GM12878 (cell line): ENCODE data around the gene SCP2. TPM values are rescaled to one million over a fixed set of nuclear protein-coding genes. Genes with fewer than 3 reads are reported as not detected.

Experiments
- ATAC-seq: fragments of 200-7000 bp; cut with Tn5 transposase; 3 replicates; pipeline ENCODE4 v1.9.1; 2020; ENCODE audit warnings: mild to moderate bottlenecking, moderate library complexity
- BruUV-seq: library from RNA; stranded (reverse); fragments of 400-500 nt; replicated peaks from 2 replicates; lab custom pipeline; 2021; lab: Mats Ljungman, UMichigan
- CTCF ChIA-PET: fragments of 300-600 bp; sonication (Branson Sonifier 250); formaldehyde crosslinking; extraction: SDS; loops from one replicate; lab custom pipeline; 2021; ENCODE audit warnings: inconsistent platforms; lab: Yijun Ruan, JAX
- POLR2A ChIA-PET: fragments of 350-600 bp; formaldehyde crosslinking; extraction: SDS; loops from one replicate; lab custom pipeline; 2021; ENCODE audit warnings: inconsistent platforms; lab: Charles Lee
- RAD21 ChIA-PET: fragments of 300-600 bp; sonication (Branson Sonifier 250); formaldehyde crosslinking; loops from one replicate; lab custom pipeline; 2023; ENCODE audit warnings: antibody characterized with exemption; ENCODE audit not compliant: unreplicated experiment; lab: Charles Lee
- SMC1A ChIA-PET: fragments of 300-600 bp; sonication (Branson Sonifier 250); formaldehyde crosslinking; loops from one replicate; lab custom pipeline; 2023; ENCODE audit not compliant: unreplicated experiment, uncharacterized antibody; lab: Charles Lee
- DNase-seq: peaks from one replicate; pipeline ENCODE4 v3.0.0-alpha.2; 2011; ENCODE audit warnings: low read depth, low spot score
- FAIRE-seq: peaks from 3 replicates; lab custom pipeline; 2011; peaks lifted over from hg19 to GRCh38; lab: Jason Lieb, UNC
- H2AFZ ChIP-seq: 2 replicates; pipeline ENCODE4 v1.6.0; 2011; ENCODE audit warnings: low read depth, low read length, control low read depth; ENCODE audit not compliant: control insufficient read depth
- H3K27ac ChIP-seq: 2 replicates; pipeline ENCODE4 v1.5.1; 2011; ENCODE audit warnings: control low read depth; ENCODE audit not compliant: control insufficient read depth, insufficient read depth
- H3K27me3 ChIP-seq, 2 experiments: replicated peaks in 1 of 2; 2 replicates each; pipeline versions ENCODE4 v1.6.0 to v1.6.1; 2011; ENCODE audit warnings: low read length in 1 of 2; ENCODE audit not compliant: control insufficient read depth in 2 of 2, insufficient read depth in 2 of 2
- H3K36me3 ChIP-seq, 2 experiments: 2 replicates each; pipeline ENCODE4 v1.5.1; 2011; ENCODE audit warnings: low read length in 1 of 2; ENCODE audit not compliant: control insufficient read depth in 2 of 2, insufficient read depth in 2 of 2
- H3K4me1 ChIP-seq: 2 replicates; pipeline ENCODE4 v1.6.1; 2011; ENCODE audit warnings: mild to moderate bottlenecking, low read length, moderate library complexity, mixed read lengths; ENCODE audit not compliant: control insufficient read depth, insufficient read depth
- H3K4me2 ChIP-seq: 2 replicates; pipeline ENCODE4 v1.6.0; 2011; ENCODE audit warnings: control low read depth; ENCODE audit not compliant: control insufficient read depth, insufficient read depth
- H3K4me3 ChIP-seq: fragments of 200-600 bp; sonication (generic); 2 replicates; pipeline ENCODE4 v1.5.1; 2016
- H3K79me2 ChIP-seq: 2 replicates; pipeline ENCODE4 v1.6.0; 2011; ENCODE audit warnings: low read length; ENCODE audit not compliant: control insufficient read depth, insufficient read depth
- H3K9ac ChIP-seq: 2 replicates; pipeline ENCODE4 v1.8.0; 2011; ENCODE audit warnings: low read length, control low read depth, mixed read lengths; ENCODE audit not compliant: control insufficient read depth, insufficient read depth
- H3K9me3 ChIP-seq: replicated peaks from 3 replicates; pipeline ENCODE4 v1.5.1; 2011; ENCODE audit warnings: mild to moderate bottlenecking, low read length; ENCODE audit not compliant: control insufficient read depth, insufficient read depth
- H4K20me1 ChIP-seq: 2 replicates; pipeline ENCODE4 v1.6.0; 2011; ENCODE audit not compliant: control insufficient read depth, insufficient read depth
- BACH1 ChIP-seq: fragments of 450-650 bp; IDR thresholded peaks from 2 replicates; pipeline ENCODE4 v1.6.1; 2017; ENCODE audit warnings: mild to moderate bottlenecking, borderline replicate concordance
- ESRRA ChIP-seq: IDR thresholded peaks from 2 replicates; pipeline ENCODE4 v1.6.1; 2012; ENCODE audit warnings: mild to moderate bottlenecking, low read length, improper control_type of control experiment
- HCFC1 ChIP-seq: fragments of 150-350 bp; IDR thresholded peaks from 2 replicates; pipeline ENCODE4 v1.6.1; 2014; ENCODE audit warnings: low read length
- JUND ChIP-seq: IDR thresholded peaks from 2 replicates; pipeline ENCODE4 v1.6.1; 2012; ENCODE audit warnings: low read depth, mild to moderate bottlenecking, low read length, improper control_type of control experiment, moderate library complexity
- MTA3 ChIP-seq: IDR thresholded peaks from 2 replicates; pipeline ENCODE4 v1.6.1; 2012; ENCODE audit warnings: low read length, inconsistent platforms, borderline replicate concordance
- NKRF ChIP-seq: fragments of 450-650 bp; conservative IDR thresholded peaks from 2 replicates; pipeline ENCODE4 v1.6.1; 2017; ENCODE audit warnings: mild to moderate bottlenecking, moderate library complexity
- POU2F2 ChIP-seq: IDR thresholded peaks from 3 replicates; pipeline ENCODE4 v1.6.1; 2011; ENCODE audit warnings: low read depth, mild to moderate bottlenecking, low read length, borderline replicate concordance
- ZBTB11 ChIP-seq: fragments of 450-650 bp; formaldehyde crosslinking; IDR thresholded peaks from 2 replicates; pipeline ENCODE4 v1.5.0; 2022; ENCODE audit warnings: mild to moderate bottlenecking, missing genetic modification characterization
- WGBS: methylation state at CpG from one replicate; pipeline ENCODE4 v1.1.6; 2016; ENCODE audit warnings: low lambda C conversion rate; ENCODE audit not compliant: insufficient replicate concordance, insufficient coverage; ENCODE audit errors: missing lambda C conversion rate; 5-methylcytosine and 5-hydroxymethylcytosine counted together
- in situ Hi-C: fragments of 300-500 bp; cut with MboI; formaldehyde crosslinking; loops from 9 replicates; pipeline ENCODE4 v1.14.3; 2018; ENCODE audit warnings: mixed read lengths
- intact Hi-C: fragments of 100-400 bp; cut with micrococcal nuclease; formaldehyde crosslinking; loops from one replicate; pipeline ENCODE4 v1.14.2; 2022; ENCODE audit not compliant: unreplicated experiment
- microRNA counts: library from miRNA; unstranded; fragments of <30 nt; microRNA quantifications from one replicate; lab custom pipeline; 2016
- microRNA-seq: library from miRNA; unstranded; fragments of <30 nt; microRNA quantifications from one replicate; pipeline ENCODE4, GENCODE V29; 2018
- polyA plus RNA-seq, 11 experiments: library from polyadenylated mRNA; depleted of rRNA in 4 of 11; unstranded in 6 of 11; stranded (reverse) in 5 of 11; fragments of >200 nt; fragmentation: Nextera tagmentation in 4 of 11; fragmentation: Illumina TruSeq in 1 of 11; extraction: Ambion mirVana in 4 of 11; extraction: Trizol in 1 of 11; gene quantifications; 1 replicate in 1 of 11; 2 replicates in 10 of 11; pipeline versions ENCODE4 v1.2.1 to v1.2.3, GENCODE V29; 2011 to 2016; ENCODE audit warnings: inconsistent platforms in 2 of 11, missing spikeins in 2 of 11, low read depth in 1 of 11
- small RNA-seq: library from RNA; depleted of rRNA; stranded (forward); fragments of <200 nt; gene quantifications from one replicate; pipeline ENCODE3, GENCODE V24; 2014
- total RNA-seq, 4 experiments: library from RNA; depleted of rRNA in 3 of 4; stranded (reverse); fragments of >200 nt in 3 of 4; fragmentation: Illumina TruSeq in 1 of 4; extraction: Trizol in 1 of 4; gene quantifications; 2 replicates each; pipeline versions ENCODE4 v1.2.1 to v1.2.3, GENCODE V29; 2013 to 2021

SCP2 gene
- total and polyA plus RNA-seq, 10 of the 15 experiments (the other 5 are each of a cell fraction or from before 2014, with no cell fraction given) = 74.3 to 327 (median 127) TPM

GRCh38 chr1:53094533-53094919 lies 167.4 kb downstream of the SCP2 start:
- Histone ChIP-seq H3K4me1 (no peaks in the 10 kb centered on the region), H3K4me3 (no peak overlapping the region), H3K36me3 (no peaks in the 10 kb centered on the region), H3K27me3 (no peaks in the 10 kb centered on the region; a peak in 1 of 4 replicates)
- SMC1A ChIA-PET = no interaction called here
- 54% methylated on average over 13 of the region's 13 CpGs for whole genome bisulfite sequencing
- BruUV-seq = no TSS peak
- TF ChIP-seq POU2F2 (no peak), ESRRA (no peak), ZBTB11 (no peak), BACH1 (no peak), MTA3 (no peak), NKRF (no peak), JUND (no peak), HCFC1 (no peak)
- TF ChIP-seq, all 136 proteins: peak for 0
- FAIRE-seq (no peak), ATAC-seq (no peak), DNase-seq (no peak)
- H3K79me2 ChIP-seq = no peaks in the 10 kb centered on the region
- H3K9me3 ChIP-seq = peaks cover 6% of the 10 kb centered on the region; the same call in 2 of the 3 replicates
- H3K27ac ChIP-seq = no peak overlapping the region
- no peaks in the 10 kb centered on the region for H4K20me1 ChIP-seq
- intact Hi-C loops (no loop called here), in situ Hi-C loops (no loop called here)
- RAD21 ChIA-PET = no interaction called here
- POLR2A ChIA-PET = no interaction called here
- H3K9ac ChIP-seq = no peak overlapping the region
- H3K4me2 ChIP-seq = no peak overlapping the region
- CTCF ChIA-PET = no interaction called here
- H2AFZ ChIP-seq = no peak overlapping the region

MicroRNAs encoded within 50 kb of the gene (microRNA counts, 767-probe panel; counts per million panel counts)
- microRNA hsa-miR-1273f (lab: Ali Mortazavi, UCI) (55.3 counts per million), microRNA hsa-miR-1273g-5p (lab: Ali Mortazavi, UCI) (55.3 counts per million)

Small RNAs within 50 kb of the gene (microRNA-seq; reads per million reads assigned to microRNA genes)
- not detected for gene MIR1273F
- not detected for gene MIR1273G
- gene MIR5095 = not detected

Small RNAs within 50 kb of the gene (small RNA-seq; reads per million reads assigned to genes)
- gene AC099677.1 (not detected), gene AC099677.2 (not detected), gene HIGD1AP11 (not detected), gene MIR1273F (not detected), gene MIR1273G (not detected), gene MIR5095 (not detected)

Other genes with a start within 250 kb of the SCP2 start
- 6.8 and 7.5 TPM in 2 replicates for gene COA7, start 228.9 kb upstream of the SCP2 start, total RNA-seq (2014; rRNA removed)
- gene COA7, start 228.9 kb upstream of the SCP2 start, total RNA-seq (2014; rRNA removed; fragmentation: Illumina TruSeq; extraction: Trizol) = 17.3 and 18.4 TPM in 2 replicates
- gene COA7, start 228.9 kb upstream of the SCP2 start, total RNA-seq (2021) = 20.0 and 20.2 TPM in 2 replicates
- 13.7 and 16.1 TPM in 2 replicates for gene COA7, start 228.9 kb upstream of the SCP2 start, polyA plus RNA-seq (2011; rRNA removed)
- 15.4 and 15.7 TPM in 2 replicates for gene COA7, start 228.9 kb upstream of the SCP2 start, polyA plus RNA-seq (2014; fragmentation: Illumina TruSeq; extraction: Trizol)
- gene COA7, start 228.9 kb upstream of the SCP2 start, polyA plus RNA-seq (2014; fragmentation: Nextera tagmentation; extraction: Ambion mirVana) = 10 to 100 TPM; 12.4 to 13.4 TPM
- gene COA7, start 228.9 kb upstream of the SCP2 start, polyA plus RNA-seq (2014; rRNA removed) = 13.1 and 14.0 TPM in 2 replicates
- gene COA7, start 228.9 kb upstream of the SCP2 start, polyA plus RNA-seq (2016; fragmentation: Nextera tagmentation; extraction: Ambion mirVana) = 10 to 100 TPM; 15.4 to 19.6 TPM
- 8.5 and 11.7 TPM in 2 replicates for gene ZYG11B, start 200.8 kb upstream of the SCP2 start, total RNA-seq (2014; rRNA removed)
- 8.1 and 8.4 TPM in 2 replicates for gene ZYG11B, start 200.8 kb upstream of the SCP2 start, total RNA-seq (2014; rRNA removed; fragmentation: Illumina TruSeq; extraction: Trizol)
- gene ZYG11B, start 200.8 kb upstream of the SCP2 start, total RNA-seq (2021) = 8.0 and 8.6 TPM in 2 replicates
- 7.8 and 10.0 TPM in 2 replicates for gene ZYG11B, start 200.8 kb upstream of the SCP2 start, polyA plus RNA-seq (2011; rRNA removed)
- gene ZYG11B, start 200.8 kb upstream of the SCP2 start, polyA plus RNA-seq (2014; fragmentation: Illumina TruSeq; extraction: Trizol) = 4.4 and 5.0 TPM in 2 replicates
- gene ZYG11B, start 200.8 kb upstream of the SCP2 start, polyA plus RNA-seq (2014; fragmentation: Nextera tagmentation; extraction: Ambion mirVana) = 1 to 10 TPM; 1.8 to 2.6 TPM
- 3.5 and 4.0 TPM in 2 replicates for gene ZYG11B, start 200.8 kb upstream of the SCP2 start, polyA plus RNA-seq (2014; rRNA removed)
- 1 to 10 TPM; 4.2 to 6.3 TPM for gene ZYG11B, start 200.8 kb upstream of the SCP2 start, polyA plus RNA-seq (2016; fragmentation: Nextera tagmentation; extraction: Ambion mirVana)
- 0.96 and 0.98 TPM in 2 replicates for gene ZYG11A, start 84.5 kb upstream of the SCP2 start, total RNA-seq (2014; rRNA removed)
- gene ZYG11A, start 84.5 kb upstream of the SCP2 start, total RNA-seq (2014; rRNA removed; fragmentation: Illumina TruSeq; extraction: Trizol) = 0.98 and 1.1 TPM in 2 replicates
- 0.74 and 0.87 TPM in 2 replicates for gene ZYG11A, start 84.5 kb upstream of the SCP2 start, total RNA-seq (2021)
- 6.4 and 7.2 TPM in 2 replicates for gene ZYG11A, start 84.5 kb upstream of the SCP2 start, polyA plus RNA-seq (2011; rRNA removed)
- gene ZYG11A, start 84.5 kb upstream of the SCP2 start, polyA plus RNA-seq (2014; fragmentation: Illumina TruSeq; extraction: Trizol) = 0.51 and 0.68 TPM in 2 replicates
- gene ZYG11A, start 84.5 kb upstream of the SCP2 start, polyA plus RNA-seq (2014; fragmentation: Nextera tagmentation; extraction: Ambion mirVana) = under 1 TPM; 0.22 to 0.26 TPM
- 0.65 and 0.68 TPM in 2 replicates for gene ZYG11A, start 84.5 kb upstream of the SCP2 start, polyA plus RNA-seq (2014; rRNA removed)
- gene ZYG11A, start 84.5 kb upstream of the SCP2 start, polyA plus RNA-seq (2016; fragmentation: Nextera tagmentation; extraction: Ambion mirVana) = under 1 TPM; 0.25 to 0.48 TPM
- gene ECHDC2, start 5.5 kb upstream of the SCP2 start, total RNA-seq (2014; rRNA removed) = 4.4 and 6.9 TPM in 2 replicates
- 4.3 and 5.6 TPM in 2 replicates for gene ECHDC2, start 5.5 kb upstream of the SCP2 start, total RNA-seq (2014; rRNA removed; fragmentation: Illumina TruSeq; extraction: Trizol)
- 5.8 and 6.6 TPM in 2 replicates for gene ECHDC2, start 5.5 kb upstream of the SCP2 start, total RNA-seq (2021)
- gene ECHDC2, start 5.5 kb upstream of the SCP2 start, polyA plus RNA-seq (2011; rRNA removed) = 16.3 and 17.0 TPM in 2 replicates
- 3.0 and 7.9 TPM in 2 replicates for gene ECHDC2, start 5.5 kb upstream of the SCP2 start, polyA plus RNA-seq (2014; fragmentation: Illumina TruSeq; extraction: Trizol)
- gene ECHDC2, start 5.5 kb upstream of the SCP2 start, polyA plus RNA-seq (2014; fragmentation: Nextera tagmentation; extraction: Ambion mirVana) = 1 to 10 TPM; 1.3 to 1.4 TPM
- gene ECHDC2, start 5.5 kb upstream of the SCP2 start, polyA plus RNA-seq (2014; rRNA removed) = 12.6 and 14.5 TPM in 2 replicates
- gene ECHDC2, start 5.5 kb upstream of the SCP2 start, polyA plus RNA-seq (2016; fragmentation: Nextera tagmentation; extraction: Ambion mirVana) = 1 to 10 TPM; 3.4 to 4.4 TPM
- not detected in 2 replicates for gene PODN, start 134.9 kb downstream of the SCP2 start, total RNA-seq (2014; rRNA removed)
- gene PODN, start 134.9 kb downstream of the SCP2 start, total RNA-seq (2014; rRNA removed; fragmentation: Illumina TruSeq; extraction: Trizol) = not detected in 2 replicates
- 0.10 and 0.11 TPM in 2 replicates for gene PODN, start 134.9 kb downstream of the SCP2 start, total RNA-seq (2021)
- not detected in 2 replicates for gene PODN, start 134.9 kb downstream of the SCP2 start, polyA plus RNA-seq (2011; rRNA removed)
- not detected in 2 replicates for gene PODN, start 134.9 kb downstream of the SCP2 start, polyA plus RNA-seq (2014; fragmentation: Illumina TruSeq; extraction: Trizol)
- not detected for gene PODN, start 134.9 kb downstream of the SCP2 start, polyA plus RNA-seq (2014; fragmentation: Nextera tagmentation; extraction: Ambion mirVana)
- not detected in 2 replicates for gene PODN, start 134.9 kb downstream of the SCP2 start, polyA plus RNA-seq (2014; rRNA removed)
- gene PODN, start 134.9 kb downstream of the SCP2 start, polyA plus RNA-seq (2016; fragmentation: Nextera tagmentation; extraction: Ambion mirVana) = not detected
- gene SLC1A7, start 215.4 kb downstream of the SCP2 start, total RNA-seq (2014; rRNA removed) = not detected in 2 replicates
- not detected in 2 replicates for gene SLC1A7, start 215.4 kb downstream of the SCP2 start, total RNA-seq (2014; rRNA removed; fragmentation: Illumina TruSeq; extraction: Trizol)
- gene SLC1A7, start 215.4 kb downstream of the SCP2 start, total RNA-seq (2021) = not detected in 2 replicates
- gene SLC1A7, start 215.4 kb downstream of the SCP2 start, polyA plus RNA-seq (2011; rRNA removed) = not detected in 2 replicates
- not detected in 2 replicates for gene SLC1A7, start 215.4 kb downstream of the SCP2 start, polyA plus RNA-seq (2014; fragmentation: Illumina TruSeq; extraction: Trizol)
- gene SLC1A7, start 215.4 kb downstream of the SCP2 start, polyA plus RNA-seq (2014; fragmentation: Nextera tagmentation; extraction: Ambion mirVana) = not detected
- gene SLC1A7, start 215.4 kb downstream of the SCP2 start, polyA plus RNA-seq (2014; rRNA removed) = not detected in 2 replicates
- gene SLC1A7, start 215.4 kb downstream of the SCP2 start, polyA plus RNA-seq (2016; fragmentation: Nextera tagmentation; extraction: Ambion mirVana) = not detected